IMR-90 (cell line): ENCODE results near the gene SLC43A2. TPM values are rescaled to one million over a fixed set of nuclear protein-coding genes. Genes with fewer than 3 reads are reported as not detected.
"Not testable (repeated sequence)": the region's sequence is repeated elsewhere in the genome, so short reads cannot be mapped to it uniquely, and the experiment has no call there.

ENCODE experiments used
- ATAC-seq: fragments of 200-7000 bp; cut with Tn5 transposase; 2 replicates; pipeline ENCODE4 v1.9.1; 2020; ENCODE audit warnings: low read depth, mild to moderate bottlenecking, moderate library complexity
- BruUV-seq: library from RNA; stranded (reverse); fragments of 400-500 nt; replicated peaks from 2 replicates; lab custom pipeline; 2021; lab: Mats Ljungman, UMichigan
- CTCF ChIA-PET: fragments of 300-600 bp; formaldehyde crosslinking; extraction: SDS; loops from one replicate; lab custom pipeline; 2021; ENCODE audit warnings: antibody characterized with exemption; lab: Yijun Ruan, JAX
- POLR2A ChIA-PET: fragments of 300-600 bp; sonication (Branson Sonifier 250); formaldehyde crosslinking; loops from one replicate; lab custom pipeline; 2022; ENCODE audit warnings: antibody characterized with exemption; ENCODE audit not compliant: unreplicated experiment; lab: Charles Lee
- DNase-seq: peaks from one replicate; pipeline ENCODE4 v3.0.0; 2013
- H2AFZ ChIP-seq: replicated peaks from 2 replicates; pipeline ENCODE3; 2013; ENCODE audit warnings: low read length, mild to moderate bottlenecking; ENCODE audit not compliant: poor library complexity
- H2AK5ac ChIP-seq: 2 replicates; pipeline ENCODE4 v1.6.1; 2013; ENCODE audit warnings: low read depth, low read length, inconsistent platforms
- H2AK9ac ChIP-seq: replicated peaks from 2 replicates; pipeline ENCODE3; 2013; ENCODE audit warnings: mild to moderate bottlenecking, low read depth, low read length, moderate library complexity; ENCODE audit not compliant: poor library complexity
- H2BK120ac ChIP-seq: 2 replicates; pipeline ENCODE4 v1.6.1; 2013; ENCODE audit warnings: low read depth, low read length, inconsistent platforms
- H2BK15ac ChIP-seq: 3 replicates; pipeline ENCODE4 v1.6.1; 2013; ENCODE audit warnings: low read depth, low read length, inconsistent platforms
- H2BK20ac ChIP-seq: 2 replicates; pipeline ENCODE4 v1.6.1; 2013; ENCODE audit warnings: low read depth, mild to moderate bottlenecking, inconsistent platforms, low read length, moderate library complexity
- H2BK5ac ChIP-seq: 2 replicates; pipeline ENCODE4 v1.6.1; 2013; ENCODE audit warnings: mild to moderate bottlenecking, low read depth, low read length, inconsistent platforms; ENCODE audit not compliant: poor library complexity, severe bottlenecking
- H3K14ac ChIP-seq: replicated peaks from 2 replicates; pipeline ENCODE4 v1.6.1; 2013; ENCODE audit warnings: low read depth, low read length, inconsistent platforms
- H3K18ac ChIP-seq: 2 replicates; pipeline ENCODE4 v1.6.1; 2013; ENCODE audit warnings: low read depth, low read length, control low read depth
- H3K23ac ChIP-seq: 2 replicates; pipeline ENCODE4 v1.6.1; 2013; ENCODE audit warnings: low read depth, low read length, inconsistent platforms
- H3K27ac ChIP-seq: 2 replicates; pipeline ENCODE4 v1.5.1; 2013; ENCODE audit warnings: mild to moderate bottlenecking, control low read depth, low read length; ENCODE audit not compliant: insufficient read depth
- H3K27me3 ChIP-seq: 2 replicates; pipeline ENCODE4 v1.6.1; 2013; ENCODE audit warnings: low read length; ENCODE audit not compliant: control insufficient read depth, insufficient read depth
- H3K36me3 ChIP-seq: 2 replicates; pipeline ENCODE4 v1.6.1; 2013; ENCODE audit warnings: low read length, mixed read lengths; ENCODE audit not compliant: control insufficient read depth, insufficient read depth
- H3K4ac ChIP-seq: 2 replicates; pipeline ENCODE4 v1.6.1; 2013; ENCODE audit warnings: low read depth, low read length, inconsistent platforms
- H3K4me1 ChIP-seq: 2 replicates; pipeline ENCODE4 v1.6.1; 2013; ENCODE audit warnings: low read length, mixed read lengths; ENCODE audit not compliant: control insufficient read depth, insufficient read depth
- H3K4me2 ChIP-seq: 2 replicates; pipeline ENCODE4 v1.6.1; 2013; ENCODE audit warnings: low read depth, mild to moderate bottlenecking, control low read depth, low read length, moderate library complexity
- H3K4me3 ChIP-seq: 2 replicates; pipeline ENCODE4 v1.5.1; 2013; ENCODE audit warnings: low read depth, mild to moderate bottlenecking, control low read depth, low read length, moderate library complexity; ENCODE audit not compliant: insufficient read depth
- H3K56ac ChIP-seq: 2 replicates; pipeline ENCODE4 v1.6.1; 2013; ENCODE audit warnings: low read length, inconsistent platforms; ENCODE audit not compliant: insufficient read depth; ENCODE audit errors: extremely low read depth
- H3K79me1 ChIP-seq, 2 experiments: 2 replicates each; pipeline ENCODE4 v1.6.1; 2013; ENCODE audit warnings: low read length in 2 of 2, inconsistent platforms in 1 of 2, low read depth in 1 of 2
- H3K9ac ChIP-seq: 2 replicates; pipeline ENCODE4 v1.6.1; 2013; ENCODE audit warnings: low read depth, low read length, control low read depth
- H3K9me1 ChIP-seq: 2 replicates; pipeline ENCODE4 v1.6.1; 2013; ENCODE audit warnings: low read length, inconsistent platforms; ENCODE audit not compliant: insufficient read depth
- H3K9me3 ChIP-seq: 2 replicates; pipeline ENCODE4 v1.6.1; 2013; ENCODE audit warnings: low read length; ENCODE audit not compliant: control insufficient read depth, insufficient read depth
- H4K20me1 ChIP-seq: 2 replicates; pipeline ENCODE4 v1.6.1; 2013; ENCODE audit warnings: low read length, inconsistent platforms; ENCODE audit not compliant: insufficient read depth
- H4K5ac ChIP-seq: 2 replicates; pipeline ENCODE4 v1.6.1; 2013; ENCODE audit warnings: mild to moderate bottlenecking, low read depth, low read length, control low read depth
- H4K8ac ChIP-seq, 2 experiments: 2 replicates each; pipeline ENCODE4 v1.6.1; 2013; ENCODE audit warnings: low read depth in 2 of 2, low read length in 2 of 2, control low read depth in 1 of 2, inconsistent platforms in 1 of 2
- H4K91ac ChIP-seq: 2 replicates; pipeline ENCODE4 v1.6.1; 2013; ENCODE audit warnings: low read depth, low read length, inconsistent platforms; ENCODE audit not compliant: insufficient read depth
- SMC3 ChIP-seq: fragments of 150-350 bp; IDR thresholded peaks from 2 replicates; pipeline ENCODE4 v1.6.1; 2016; ENCODE audit warnings: low read depth, mild to moderate bottlenecking, antibody characterized with exemption, low read length, moderate library complexity
- WGBS, 2 experiments: methylation state at CpG; one replicate each; pipeline versions ENCODE4 v1.1.5 to v1.1.7; 2013; ENCODE audit warnings: missing lambda C conversion rate in 2 of 2; ENCODE audit not compliant: insufficient read length in 1 of 2; ENCODE audit errors: extremely low coverage in 2 of 2; 5-methylcytosine and 5-hydroxymethylcytosine counted together
- dilution Hi-C: fragments of 300-500 bp; cut with HindIII; formaldehyde crosslinking; loops from one replicate; pipeline ENCODE4 v1.14.3; 2018; ENCODE audit warnings: low sequenced_read_pairs; ENCODE audit not compliant: unreplicated experiment
- in situ Hi-C: fragments of 300-500 bp; cut with MboI; formaldehyde crosslinking; loops from 3 replicates; pipeline ENCODE4 v1.14.3; 2019; ENCODE audit warnings: low sequenced_read_pairs, inconsistent platforms, mixed read lengths
- intact Hi-C: fragments of 100-400 bp; cut with micrococcal nuclease; formaldehyde crosslinking; loops from 2 replicates; pipeline ENCODE4 v1.10.0; 2022
- polyA plus RNA-seq, 3 experiments: library from polyadenylated mRNA; depleted of rRNA; stranded (reverse); fragments of >200 nt; gene quantifications; 2 replicates each; pipeline ENCODE4 v1.2.3, GENCODE V29; 2012; ENCODE audit warnings: low replicate concordance in 1 of 3
- total RNA-seq: library from RNA; depleted of rRNA; stranded (reverse); fragments of >200 nt; gene quantifications from 2 replicates; pipeline ENCODE4 v1.2.3, GENCODE V29; 2012

The SLC43A2 gene
- total and polyA plus RNA-seq, 2 of the 4 experiments (the other 2 are of a cell fraction) = 3.8 to 9.0 TPM

- TF ChIP-seq SMC3 = no peak
Observed at GRCh38 chr17:1563786-1564613, 64.6 kb downstream of the SLC43A2 start (continued).

- peak overlapping the region; percentile 41 for H2AFZ ChIP-seq
- H3K27ac ChIP-seq, H4K91ac ChIP-seq, H3K18ac ChIP-seq, H3K4me1 ChIP-seq, H3K9ac ChIP-seq, H3K14ac ChIP-seq, H3K36me3 ChIP-seq, H2BK120ac ChIP-seq, H3K4me3 ChIP-seq, H4K5ac ChIP-seq, H3K9me3 ChIP-seq, BruUV-seq, H2AK5ac ChIP-seq, dilution Hi-C loops, DNase-seq, ATAC-seq, H2BK15ac ChIP-seq, CTCF ChIA-PET, H3K4me2 ChIP-seq, H3K27me3 ChIP-seq, POLR2A ChIA-PET, H2BK20ac ChIP-seq, H3K23ac ChIP-seq, H2BK5ac ChIP-seq, in situ Hi-C loops, H2AK9ac ChIP-seq, H3K4ac ChIP-seq, H3K56ac ChIP-seq, H4K8ac ChIP-seq: not testable (repeated sequence)
- H3K9me1 ChIP-seq = peaks cover 21% of the 10 kb centered on the region
- H4K20me1 ChIP-seq = peaks cover 36% of the 10 kb centered on the region
- peaks cover 0 to 34% of the 10 kb centered on the region in 2 experiments for H3K79me1 ChIP-seq
- 86% methylated on average over 5 of the region's 15 CpGs; no CpG with 5 or more reads in 1 of the 2 experiments for WGBS, 2 experiments
- intact Hi-C loops = loop anchor here (5.0 kb wide), 1 partner anchor 286 kb away; the partner anchor contains the start of gene TRARG1
Observed at GRCh38 chr17:1563471-1563785, 65.2 kb downstream of the SLC43A2 start.
